ENCODE results near the gene FAM219A.

DNA sequence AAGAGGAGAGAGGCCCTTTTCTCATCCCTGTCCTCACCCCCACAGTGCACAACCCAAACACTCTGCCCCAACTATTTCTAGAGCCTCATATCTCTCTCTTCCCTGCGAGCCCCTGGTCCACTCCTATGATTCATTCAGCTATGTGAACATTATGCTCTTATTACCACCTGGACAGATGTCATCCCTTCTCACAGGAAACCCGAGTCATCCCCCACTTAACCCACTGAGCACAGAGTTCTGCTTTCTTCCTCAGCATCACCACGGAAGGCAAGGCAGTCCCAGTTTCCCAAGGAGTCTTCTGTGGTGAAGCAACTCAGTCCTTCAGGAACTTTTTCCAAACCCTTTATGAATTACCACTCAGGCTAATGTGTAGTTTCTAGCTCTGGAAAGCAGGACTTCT, 1.6 kb upstream of the FAM219A start:
- TF ChIP-seq EZH2phosphoT487 (IDR thresholded peaks at IDR 0.05; ENCODE audit: borderline replicate concordance, low read depth, low read length), result no peak
- TF ChIP-seq, protein P1, sequence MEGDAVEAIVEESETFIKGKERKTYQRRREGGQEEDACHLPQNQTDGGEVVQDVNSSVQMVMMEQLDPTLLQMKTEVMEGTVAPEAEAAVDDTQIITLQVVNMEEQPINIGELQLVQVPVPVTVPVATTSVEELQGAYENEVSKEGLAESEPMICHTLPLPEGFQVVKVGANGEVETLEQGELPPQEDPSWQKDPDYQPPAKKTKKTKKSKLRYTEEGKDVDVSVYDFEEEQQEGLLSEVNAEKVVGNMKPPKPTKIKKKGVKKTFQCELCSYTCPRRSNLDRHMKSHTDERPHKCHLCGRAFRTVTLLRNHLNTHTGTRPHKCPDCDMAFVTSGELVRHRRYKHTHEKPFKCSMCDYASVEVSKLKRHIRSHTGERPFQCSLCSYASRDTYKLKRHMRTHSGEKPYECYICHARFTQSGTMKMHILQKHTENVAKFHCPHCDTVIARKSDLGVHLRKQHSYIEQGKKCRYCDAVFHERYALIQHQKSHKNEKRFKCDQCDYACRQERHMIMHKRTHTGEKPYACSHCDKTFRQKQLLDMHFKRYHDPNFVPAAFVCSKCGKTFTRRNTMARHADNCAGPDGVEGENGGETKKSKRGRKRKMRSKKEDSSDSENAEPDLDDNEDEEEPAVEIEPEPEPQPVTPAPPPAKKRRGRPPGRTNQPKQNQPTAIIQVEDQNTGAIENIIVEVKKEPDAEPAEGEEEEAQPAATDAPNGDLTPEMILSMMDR (conservative IDR thresholded peaks at IDR 0.05; ENCODE audit: low read length), result no peak
